ENCODE results near the gene PTBP1. TPM values are rescaled to one million over a fixed set of nuclear protein-coding genes. Genes with fewer than 3 reads are reported as not detected.

Gene PTBP1
- total and polyA plus RNA-seq, 2 donors (not counting 1 experiment from before 2014, with no cell fraction given), result 137 to 309 TPM

- peaks cover 0 to 37% (median 8%) of the 10 kb centered on the region in 4 experiments for H3K27me3 ChIP-seq (replicated peaks in 1 of 4; ENCODE audit: control extremely low read depth in 1 of 4, control insufficient read depth in 3 of 4, insufficient read depth in 4 of 4, low read length in 3 of 4)
- ATAC-seq (ENCODE audit: low read depth), result no peak
- peaks cover 12% of the 10 kb centered on the region for H3K4me1 Mint-ChIP-seq
- ChIA-PET CTCF (interaction anchor here (0.7 to 7.5 kb wide), 7 partner anchors 11 to 126 kb away, joined by 3 to 72 read pairs (median 4); partner anchors contain the start of genes MED16, RNU6-9 and WDR18), POLR2A (interaction anchor here (0.5 to 0.6 kb wide), 2 partner anchors 337 to 961 kb away, joined by 3 to 9 read pairs; no protein-coding TSS in a partner anchor)
- peaks cover 7% of the 10 kb centered on the region for H3K27me3 Mint-ChIP-seq
- H4K20me1 ChIP-seq (ENCODE audit: control insufficient read depth, insufficient read depth, low read length, poor library complexity, severe bottlenecking), result no peaks in the 10 kb centered on the region
- peak; percentile 28 for DNase-seq
- H3K27ac ChIP-seq (ENCODE audit: low read length in 2 of 2), result no peak overlapping the region
- peaks cover 0 to 38% (median 0%) of the 10 kb centered on the region in 3 donors for H3K9me3 ChIP-seq (ENCODE audit: control extremely low read depth in 1 of 3, control insufficient read depth in 2 of 3, insufficient read depth in 1 of 3, low read length in 2 of 3)
- intact Hi-C loops (cut with micrococcal nuclease), result no loop called here
- H3K4me2 ChIP-seq (replicated peaks; ENCODE audit: low read depth, low read length, poor library complexity, severe bottlenecking), result no peak overlapping the region
- no peak overlapping the region for H2AFZ ChIP-seq (ENCODE audit: insufficient read depth, low read depth, low read length, poor library complexity, severe bottlenecking)
- no peaks in the 10 kb centered on the region for H3K79me2 ChIP-seq (ENCODE audit: control insufficient read depth, insufficient read depth, low read length)
- H3K4me3 Mint-ChIP-seq, result no peak overlapping the region
- peaks cover 20 to 34% of the 10 kb centered on the region in 2 donors for H3K4me1 ChIP-seq (ENCODE audit: control insufficient read depth in 2 of 2, insufficient read depth in 2 of 2, low read length in 2 of 2)
- H3K4me3 ChIP-seq (ENCODE audit: control extremely low read depth in 1 of 5, extremely low read depth in 1 of 5, insufficient read depth in 1 of 5, low read depth in 2 of 5, low read length in 4 of 5), result no peak overlapping the region
- WGBS (ENCODE audit: insufficient coverage), result 90% methylated on average over 2 of the region's 9 CpGs
- TF ChIP-seq EZH2 (IDR thresholded peaks at IDR 0.05; ENCODE audit: borderline replicate concordance, insufficient read depth, low read depth, low read length, poor library complexity, severe bottlenecking), result no peak
- no peak for TF ChIP-seq CTCF (IDR thresholded peaks at IDR 0.05)
- no peaks in the 10 kb centered on the region for H3K9me3 Mint-ChIP-seq (ENCODE audit: insufficient read depth)
- H3K9ac ChIP-seq (ENCODE audit: low read length), result no peak overlapping the region
- no peaks in the 10 kb centered on the region for H3K36me3 ChIP-seq (replicated peaks in 1 of 2; ENCODE audit: control extremely low read depth in 1 of 2, control insufficient read depth in 1 of 2, extremely low read depth in 1 of 2, insufficient read depth in 2 of 2, low read length in 1 of 2)
- H3K27ac Mint-ChIP-seq, result no peak overlapping the region
Observed at GRCh38 chr19:858284-858683, 61.0 kb downstream of the PTBP1 start.

Data from B cell (primary cell).